CD14-positive monocyte (primary cell): ENCODE results near the gene TEX19. TPM values are rescaled to one million over a fixed set of nuclear protein-coding genes. Genes with fewer than 3 reads are reported as not detected.

ENCODE experiments used
- DNase-seq, 3 donors: peaks; one replicate each; pipeline ENCODE4 v3.0.0-alpha.2; 2011 to 2022
- H2AFZ ChIP-seq: 2 replicates; pipeline ENCODE4 v1.6.0; 2012; ENCODE audit warnings: mild to moderate bottlenecking, low read depth, low read length, inconsistent platforms; ENCODE audit not compliant: insufficient read depth, poor library complexity, severe bottlenecking
- H3K27ac ChIP-seq, 2 donors: 1 replicate in 1 of 2; 2 replicates in 1 of 2; pipeline ENCODE4 v1.5.1; 2012 to 2013; ENCODE audit warnings: low read length in 2 of 2, control low read depth in 1 of 2, inconsistent platforms in 1 of 2, low read depth in 1 of 2, mild to moderate bottlenecking in 1 of 2
- H3K27me3 ChIP-seq, 2 donors: one replicate each; pipeline versions ENCODE4 v1.6.0 to v1.6.1; 2011 to 2013; ENCODE audit warnings: low read length in 2 of 2; ENCODE audit not compliant: control insufficient read depth in 2 of 2, insufficient read depth in 2 of 2
- H3K36me3 ChIP-seq, 2 donors: replicated peaks in 1 of 2; 1 replicate in 1 of 2; 2 replicates in 1 of 2; pipeline versions ENCODE4 v1.5.1 to v1.6.1; 2012 to 2013; ENCODE audit warnings: low read length in 2 of 2, control low read depth in 1 of 2, inconsistent platforms in 1 of 2, mild to moderate bottlenecking in 1 of 2; ENCODE audit not compliant: insufficient read depth in 2 of 2, control insufficient read depth in 1 of 2
- H3K4me1 ChIP-seq, 2 donors: 1 replicate in 1 of 2; 2 replicates in 1 of 2; pipeline versions ENCODE4 v1.5.1 to v1.6.1; 2012 to 2013; ENCODE audit warnings: low read length in 2 of 2, control low read depth in 1 of 2, inconsistent platforms in 1 of 2, mild to moderate bottlenecking in 1 of 2, moderate library complexity in 1 of 2; ENCODE audit not compliant: insufficient read depth in 2 of 2, control insufficient read depth in 1 of 2
- H3K4me2 ChIP-seq: replicated peaks from 2 replicates; pipeline ENCODE3; 2012; ENCODE audit warnings: low read length, moderate library complexity, mild to moderate bottlenecking; ENCODE audit not compliant: poor library complexity, severe bottlenecking; ENCODE audit errors: extremely low read depth
- H3K4me3 ChIP-seq, 3 experiments: fragments of 200-600 bp in 1 of 3; sonication (generic) in 1 of 3; replicated peaks in 1 of 3; 1 replicate in 2 of 3; 2 replicates in 1 of 3; pipeline ENCODE4 v1.5.1; 2011 to 2013; ENCODE audit warnings: low read length in 3 of 3, mild to moderate bottlenecking in 3 of 3, control low read depth in 2 of 3, low read depth in 2 of 3, inconsistent platforms in 1 of 3, moderate library complexity in 1 of 3
- H3K79me2 ChIP-seq: 2 replicates; pipeline ENCODE4 v1.6.0; 2012; ENCODE audit warnings: mild to moderate bottlenecking, control low read depth, inconsistent platforms, low read length, moderate library complexity; ENCODE audit not compliant: insufficient read depth
- H3K9ac ChIP-seq: 2 replicates; pipeline ENCODE4 v1.6.0; 2017; ENCODE audit warnings: low read length, mild to moderate bottlenecking; ENCODE audit not compliant: insufficient read depth, poor library complexity, severe bottlenecking
- H3K9me3 ChIP-seq, 2 donors: replicated peaks in 1 of 2; 1 replicate in 1 of 2; 2 replicates in 1 of 2; pipeline versions ENCODE4 v1.5.1 to v1.6.1; 2012 to 2013; ENCODE audit warnings: low read length in 2 of 2, control low read depth in 1 of 2; ENCODE audit not compliant: control insufficient read depth in 1 of 2, insufficient read depth in 1 of 2
- H4K20me1 ChIP-seq: 2 replicates; pipeline ENCODE4 v1.6.0; 2012; ENCODE audit warnings: mild to moderate bottlenecking, low read length, control low read depth, moderate library complexity; ENCODE audit not compliant: insufficient read depth
- H3K27ac Mint-ChIP-seq, 7 donors: one replicate each; pipeline ENCODE4 v1.8.0; 2020; ENCODE audit warnings: mild to moderate bottlenecking in 7 of 7, mixed read lengths in 7 of 7, moderate library complexity in 6 of 7, inconsistent platforms in 2 of 7
- H3K27me3 Mint-ChIP-seq, 3 donors: one replicate each; pipeline ENCODE4 v1.8.0; 2021 to 2022; ENCODE audit warnings: low read depth in 3 of 3, mild to moderate bottlenecking in 3 of 3, mixed read lengths in 3 of 3, moderate library complexity in 3 of 3, inconsistent platforms in 1 of 3
- H3K36me3 Mint-ChIP-seq, 2 donors: one replicate each; pipeline ENCODE4 v1.8.0; 2020; ENCODE audit warnings: mixed read lengths in 2 of 2, inconsistent platforms in 1 of 2, mild to moderate bottlenecking in 1 of 2
- H3K4me1 Mint-ChIP-seq: one replicate; pipeline ENCODE4 v1.8.0; 2020; ENCODE audit warnings: mild to moderate bottlenecking, mixed read lengths
- H3K4me3 Mint-ChIP-seq, 2 donors: one replicate each; pipeline ENCODE4 v1.8.0; 2020; ENCODE audit warnings: mild to moderate bottlenecking in 2 of 2, mixed read lengths in 2 of 2, moderate library complexity in 1 of 2
- H3K9me3 Mint-ChIP-seq, 7 donors: one replicate each; pipeline ENCODE4 v1.8.0; 2020 to 2022; ENCODE audit warnings: mixed read lengths in 7 of 7, mild to moderate bottlenecking in 6 of 7, moderate library complexity in 6 of 7, inconsistent platforms in 2 of 7
- WGBS: methylation state at CpG from one replicate; pipeline ENCODE4 v1.1.5; 2013; ENCODE audit warnings: missing lambda C conversion rate; ENCODE audit not compliant: insufficient coverage; 5-methylcytosine and 5-hydroxymethylcytosine counted together
- intact Hi-C, 2 donors: fragments of 100-400 bp; cut with micrococcal nuclease; formaldehyde crosslinking; loops; one replicate each; pipeline versions ENCODE4 v1.15.0 to v1.15.1; 2023
- polyA plus RNA-seq, 3 donors: library from polyadenylated mRNA; depleted of rRNA in 1 of 3; unstranded in 2 of 3; stranded (reverse) in 1 of 3; fragments of 300-500 nt in 2 of 3; fragments of >200 nt in 1 of 3; fragmentation: Illumina TruSeq in 2 of 3; gene quantifications; 1 replicate in 2 of 3; 2 replicates in 1 of 3; pipeline ENCODE4 v1.2.3, GENCODE V29; 2012 to 2021
- TF ChIP-seq, protein P1 (sequence below): fragments of 200-600 bp; IDR thresholded peaks from one replicate; pipeline ENCODE4 v1.8.0; 2022; ENCODE audit warnings: antibody characterized with exemption, mild to moderate bottlenecking

The TEX19 gene
- polyA plus RNA-seq, 3 donors: not detected

DNA sequence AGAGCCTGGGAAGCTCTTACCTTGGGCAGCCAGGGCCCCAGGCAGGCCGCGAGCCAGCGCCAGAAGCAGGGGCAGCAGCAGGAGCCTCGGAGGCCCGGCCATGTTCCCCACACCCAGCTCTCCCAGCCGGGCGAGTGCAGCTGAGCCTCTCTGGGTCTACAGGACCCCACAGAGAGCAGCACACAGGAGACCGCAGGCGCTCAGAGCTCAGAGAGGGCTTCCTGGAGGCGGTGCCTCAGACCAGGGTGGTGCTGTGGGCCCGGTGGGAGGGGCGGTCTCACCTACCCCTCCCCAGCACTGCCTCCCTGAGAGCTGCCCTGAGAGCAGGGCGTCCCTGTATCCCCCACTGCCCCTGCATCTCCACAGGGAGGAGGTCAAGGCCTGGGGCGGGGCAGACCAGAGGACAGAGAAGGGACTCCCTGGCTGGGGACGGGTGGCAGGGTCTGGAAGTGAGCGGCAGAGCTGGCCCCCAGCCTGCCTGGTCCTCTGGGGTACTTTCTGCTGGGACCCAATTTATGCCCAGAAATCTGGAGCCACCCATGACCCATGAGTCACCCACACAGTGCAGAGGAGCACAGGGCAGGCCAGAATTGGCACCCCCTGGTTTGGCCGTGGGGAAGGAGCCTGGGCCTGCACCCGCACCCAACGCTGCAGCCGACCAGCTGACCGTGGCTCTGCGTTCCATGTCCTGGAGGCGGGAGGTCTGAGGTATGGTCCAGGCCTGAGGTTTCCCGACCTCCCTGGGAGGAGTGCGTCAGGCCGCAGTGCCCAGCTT, 41.5 kb upstream of the TEX19 start, which contains the start of gene CD7:
Gene CD7 (minus strand): TSS at position 215 of the 775 bp plus-strand sequence. CDS start 113 bp downstream, at position 102.
- no peak within 1 kb of the TSS for H3K27ac ChIP-seq
- intact Hi-C loops: no loop called here
- TF ChIP-seq, protein P1, sequence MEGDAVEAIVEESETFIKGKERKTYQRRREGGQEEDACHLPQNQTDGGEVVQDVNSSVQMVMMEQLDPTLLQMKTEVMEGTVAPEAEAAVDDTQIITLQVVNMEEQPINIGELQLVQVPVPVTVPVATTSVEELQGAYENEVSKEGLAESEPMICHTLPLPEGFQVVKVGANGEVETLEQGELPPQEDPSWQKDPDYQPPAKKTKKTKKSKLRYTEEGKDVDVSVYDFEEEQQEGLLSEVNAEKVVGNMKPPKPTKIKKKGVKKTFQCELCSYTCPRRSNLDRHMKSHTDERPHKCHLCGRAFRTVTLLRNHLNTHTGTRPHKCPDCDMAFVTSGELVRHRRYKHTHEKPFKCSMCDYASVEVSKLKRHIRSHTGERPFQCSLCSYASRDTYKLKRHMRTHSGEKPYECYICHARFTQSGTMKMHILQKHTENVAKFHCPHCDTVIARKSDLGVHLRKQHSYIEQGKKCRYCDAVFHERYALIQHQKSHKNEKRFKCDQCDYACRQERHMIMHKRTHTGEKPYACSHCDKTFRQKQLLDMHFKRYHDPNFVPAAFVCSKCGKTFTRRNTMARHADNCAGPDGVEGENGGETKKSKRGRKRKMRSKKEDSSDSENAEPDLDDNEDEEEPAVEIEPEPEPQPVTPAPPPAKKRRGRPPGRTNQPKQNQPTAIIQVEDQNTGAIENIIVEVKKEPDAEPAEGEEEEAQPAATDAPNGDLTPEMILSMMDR: no peak
- 91% methylated on average over 18 of the region's 26 CpGs for WGBS
- H3K27ac Mint-ChIP-seq: no peak within 1 kb of the TSS
- peaks cover 28% of the 10 kb centered on the region for H3K4me1 Mint-ChIP-seq
- H3K4me2 ChIP-seq: no peak within 1 kb of the TSS
- H3K4me3 ChIP-seq: no peak within 1 kb of the TSS
- H4K20me1 ChIP-seq: peaks cover 51% of the 10 kb centered on the region
- H3K27me3 ChIP-seq: peaks cover 0 to 20% of the 10 kb centered on the region in 2 donors
- H3K9ac ChIP-seq: no peak within 1 kb of the TSS
- H3K9me3 Mint-ChIP-seq: peaks cover 0 to 5% (median 3%) of the 10 kb centered on the region in 7 donors
- H3K36me3 Mint-ChIP-seq: peaks cover 5 to 7% of the 10 kb centered on the region in 2 donors
- H3K4me3 Mint-ChIP-seq: peak within 1 kb of the TSS; percentile 50 to 88
- peaks cover 17 to 49% (median 36%) of the 10 kb centered on the region in 3 donors for H3K27me3 Mint-ChIP-seq
- DNase-seq: no peak
- no peak within 1 kb of the TSS for H2AFZ ChIP-seq
- peaks cover 0 to 7% of the 10 kb centered on the region in 2 donors for H3K36me3 ChIP-seq
- no peaks in the 10 kb centered on the region for H3K79me2 ChIP-seq
- H3K9me3 ChIP-seq: peaks cover 0 to 15% of the 10 kb centered on the region in 2 donors
- peaks cover 23 to 34% of the 10 kb centered on the region in 2 donors for H3K4me1 ChIP-seq

DNA sequence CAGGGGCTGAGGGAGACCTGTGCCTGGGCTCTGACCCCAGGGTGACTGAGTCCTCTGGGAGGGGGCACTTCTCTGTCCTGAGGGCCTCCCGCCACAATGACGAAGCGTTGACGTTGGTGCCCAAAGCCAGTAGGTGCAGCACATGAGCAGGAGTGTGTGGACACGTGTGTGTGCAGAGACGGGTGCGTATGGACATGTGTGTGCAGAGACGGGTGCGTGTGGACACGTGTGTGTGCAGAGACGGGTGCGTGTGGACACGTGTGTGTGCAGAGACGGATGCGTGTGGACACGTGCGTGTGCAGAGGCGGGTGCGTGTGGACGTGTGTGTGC, 40.9 kb upstream of the TEX19 start:
- TF ChIP-seq, protein P1: no peak
- Histone ChIP-seq H3K79me2 (no peaks in the 10 kb centered on the region), H2AFZ (no peak overlapping the region), H3K4me2 (no peak overlapping the region), H3K4me3 (no peak overlapping the region), H3K9me3 (peaks cover 0 to 15% of the 10 kb centered on the region in 2 donors), H3K4me1 (peaks cover 23 to 34% of the 10 kb centered on the region in 2 donors), H3K36me3 (peaks cover 0 to 7% of the 10 kb centered on the region in 2 donors), H3K27ac (no peak overlapping the region), H3K9ac (no peak overlapping the region), H3K27me3 (peaks cover 0 to 20% of the 10 kb centered on the region in 2 donors), H4K20me1 (peaks cover 56% of the 10 kb centered on the region)
- intact Hi-C loops: no loop called here
- WGBS: 97% methylated on average over 20 of the region's 20 CpGs
- Mint-ChIP-seq H3K27me3 (peaks cover 17 to 51% (median 34%) of the 10 kb centered on the region in 3 donors), H3K4me1 (peaks cover 28% of the 10 kb centered on the region), H3K27ac (no peak overlapping the region), H3K9me3 (peaks cover 0 to 5% (median 3%) of the 10 kb centered on the region in 7 donors), H3K36me3 (peaks cover 9 to 11% of the 10 kb centered on the region in 2 donors), H3K4me3 (no peak overlapping the region)
- no peak for DNase-seq
